ENCODE measurements around the gene MED13.
"Not testable (repeated sequence)": the region's sequence is repeated elsewhere in the genome, so short reads cannot be mapped to it uniquely, and the experiment has no call there.

MED13 gene

DNA sequence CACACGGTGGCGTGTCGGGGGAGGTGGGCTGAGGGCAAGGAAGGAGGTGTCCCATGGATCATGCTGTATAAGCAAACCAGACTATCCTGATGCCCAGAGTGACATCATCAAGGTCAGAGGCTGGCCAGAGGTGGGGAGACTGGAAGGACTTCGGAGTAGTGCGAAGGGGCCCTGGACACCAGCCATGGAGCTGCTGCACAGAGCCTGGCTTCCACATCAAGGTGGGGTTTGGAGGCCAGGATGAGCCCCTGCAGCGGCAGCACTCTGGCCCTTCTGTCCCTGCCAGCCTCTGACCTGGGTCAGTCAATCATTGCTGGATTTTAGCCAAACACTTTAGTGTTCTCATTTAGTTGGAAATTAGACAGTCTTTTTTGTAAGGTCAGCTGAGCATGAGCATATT lies 34.8 kb downstream of the MED13 start:
- Mint-ChIP-seq H3K36me3 (ENCODE audit: insufficient read depth) (peaks cover 91% of the 10 kb centered on the region), H3K27me3 (no peaks in the 10 kb centered on the region), H3K27ac (peak overlapping the region; percentile 38 to 79), H3K9me3 (no peaks in the 10 kb centered on the region), H3K4me3 (no peak overlapping the region), H3K4me1 (ENCODE audit: low read depth in 2 of 2) (peaks cover 14 to 38% of the 10 kb centered on the region in 2 donors)
- ATAC-seq (replicated peaks) (no peak), DNase-seq (no peak)

DNA sequence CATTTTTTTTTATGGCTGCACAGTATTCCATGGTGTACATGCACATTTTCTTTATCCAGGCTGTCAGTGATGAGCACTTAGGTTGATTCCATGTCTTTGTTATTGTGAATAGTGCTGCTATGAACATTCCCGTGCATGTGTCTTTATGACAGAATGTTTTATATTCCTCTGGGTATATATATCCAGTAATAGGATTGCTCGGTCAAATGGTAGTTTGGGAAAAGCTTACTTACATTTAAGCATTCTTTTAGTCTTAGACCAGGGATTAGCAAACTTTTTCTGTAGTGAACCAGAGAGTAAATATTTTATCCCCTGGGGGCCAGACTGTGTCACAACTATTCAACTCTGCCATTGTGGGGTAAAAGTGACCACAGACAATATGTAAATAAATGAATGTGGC lies 40.2 kb downstream of the MED13 start:
- ATAC-seq (replicated peaks) (no peak), DNase-seq (no peak)
- Mint-ChIP-seq H3K27me3 (no peaks in the 10 kb centered on the region), H3K36me3 (ENCODE audit: insufficient read depth) (peaks cover 93% of the 10 kb centered on the region), H3K9me3 (no peaks in the 10 kb centered on the region), H3K27ac (peak overlapping the region in 1 of 2 donors; percentile 58), H3K4me1 (ENCODE audit: low read depth in 2 of 2) (peaks cover 16 to 30% of the 10 kb centered on the region in 2 donors), H3K4me3 (no peak overlapping the region)

- no peaks in the 10 kb centered on the region for H3K9me3 Mint-ChIP-seq
- ATAC-seq (replicated peaks) (no peak), DNase-seq (no peak)
Measured at GRCh38 chr17:62017912-62018311, 47.2 kb downstream of the MED13 start.

DNA sequence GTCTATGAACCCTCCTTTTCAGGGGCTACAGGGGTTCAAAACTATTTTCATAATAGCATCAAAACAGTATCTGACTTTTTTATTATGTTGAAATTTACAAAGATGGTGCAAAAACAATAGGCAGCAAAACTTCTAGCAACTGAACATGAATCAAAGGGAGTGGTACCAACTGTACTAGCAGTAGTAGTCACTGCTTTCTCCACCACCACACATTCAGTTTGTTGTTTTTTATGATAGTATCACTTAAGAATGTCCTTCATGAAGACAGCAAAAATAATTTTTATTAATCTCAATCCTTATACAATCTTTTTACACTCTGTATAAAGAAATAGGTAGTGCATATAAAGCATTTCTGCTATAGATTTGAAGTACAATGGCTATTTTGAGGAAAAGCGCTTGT lies 47.6 kb downstream of the MED13 start:
- DNase-seq (no peak), ATAC-seq (replicated peaks) (no peak)
- no peak overlapping the region for H3K27ac Mint-ChIP-seq
- no peak overlapping the region for H3K4me3 Mint-ChIP-seq
- H3K9me3 Mint-ChIP-seq, result no peaks in the 10 kb centered on the region
- H3K4me1 Mint-ChIP-seq (ENCODE audit: low read depth in 2 of 2), result peaks cover 1 to 10% of the 10 kb centered on the region in 2 donors
- no peaks in the 10 kb centered on the region for H3K27me3 Mint-ChIP-seq
- H3K36me3 Mint-ChIP-seq (ENCODE audit: insufficient read depth), result peaks cover 56% of the 10 kb centered on the region

More at GRCh38 chr17:62017912-62018311, 47.2 kb downstream of the MED13 start:
- H3K4me3 Mint-ChIP-seq, result no peak overlapping the region
- H3K4me1 Mint-ChIP-seq (ENCODE audit: low read depth in 2 of 2), result peaks cover 1 to 10% of the 10 kb centered on the region in 2 donors
- no peaks in the 10 kb centered on the region for H3K27me3 Mint-ChIP-seq
- H3K27ac Mint-ChIP-seq, result no peak overlapping the region
- peaks cover 56% of the 10 kb centered on the region for H3K36me3 Mint-ChIP-seq (ENCODE audit: insufficient read depth)

- Mint-ChIP-seq H3K9me3 (no peaks in the 10 kb centered on the region), H3K4me3 (no peak overlapping the region), H3K36me3 (ENCODE audit: insufficient read depth) (peaks cover 61% of the 10 kb centered on the region), H3K4me1 (ENCODE audit: low read depth in 2 of 2) (peaks cover 1 to 10% of the 10 kb centered on the region in 2 donors), H3K27me3 (no peaks in the 10 kb centered on the region), H3K27ac (peak overlapping the region in 1 of 2 donors; percentile 45)
- ATAC-seq (replicated peaks) (no peak), DNase-seq (no peak)
Measured at GRCh38 chr17:62014526-62014925, 50.6 kb downstream of the MED13 start.

- ATAC-seq (replicated peaks) (no peak), DNase-seq (no peak)
- H3K27me3 Mint-ChIP-seq, result no peaks in the 10 kb centered on the region
- H3K36me3 Mint-ChIP-seq (ENCODE audit: insufficient read depth), result peaks cover 74% of the 10 kb centered on the region
- peaks cover 12 to 15% of the 10 kb centered on the region in 2 donors for H3K4me1 Mint-ChIP-seq (ENCODE audit: low read depth in 2 of 2)
- no peaks in the 10 kb centered on the region for H3K9me3 Mint-ChIP-seq
- H3K4me3 Mint-ChIP-seq, result no peak overlapping the region
- peak overlapping the region in 1 of 2 donors; percentile 65 for H3K27ac Mint-ChIP-seq
Measured at GRCh38 chr17:62009220-62009619, 55.9 kb downstream of the MED13 start.

GRCh38 chr17:62008294-62008693 lies 56.8 kb downstream of the MED13 start:
- Mint-ChIP-seq H3K4me1 (ENCODE audit: low read depth in 2 of 2) (peaks cover 8 to 15% of the 10 kb centered on the region in 2 donors), H3K27me3 (no peaks in the 10 kb centered on the region), H3K9me3 (no peaks in the 10 kb centered on the region), H3K4me3 (no peak overlapping the region), H3K36me3 (ENCODE audit: insufficient read depth) (peaks cover 71% of the 10 kb centered on the region), H3K27ac (peak overlapping the region; percentile 63 to 65)
- DNase-seq (no peak), ATAC-seq (replicated peaks) (no peak)

DNA sequence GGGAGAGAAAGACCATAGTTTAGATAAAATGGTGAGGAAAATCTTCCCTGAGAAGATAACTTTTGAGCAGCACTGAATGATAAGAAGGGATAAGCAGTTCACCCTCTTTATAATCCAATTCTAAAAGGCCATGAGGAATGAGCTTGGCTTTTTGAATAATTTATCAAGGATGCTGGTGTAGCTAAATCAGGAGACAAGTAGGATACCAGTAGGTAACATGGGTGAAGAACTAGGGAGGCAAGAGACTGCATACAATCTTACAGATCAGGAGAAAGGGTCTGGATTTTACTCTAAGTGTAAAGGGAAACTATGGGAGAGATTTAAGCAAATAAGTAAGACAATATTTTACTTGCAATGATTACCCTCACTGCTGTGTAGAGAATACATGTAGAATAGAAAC lies 60.7 kb downstream of the MED13 start:
- peak overlapping the region in 1 of 2 donors; percentile 2 for H3K27ac Mint-ChIP-seq
- DNase-seq, result no peak
- peaks cover 43% of the 10 kb centered on the region for H3K36me3 Mint-ChIP-seq (ENCODE audit: insufficient read depth)
- H3K4me1 Mint-ChIP-seq (ENCODE audit: low read depth in 2 of 2), result peaks cover 25 to 29% of the 10 kb centered on the region in 2 donors
- no peaks in the 10 kb centered on the region for H3K27me3 Mint-ChIP-seq
- ATAC-seq (replicated peaks), result no peak
- H3K9me3 Mint-ChIP-seq, result no peaks in the 10 kb centered on the region
- H3K4me3 Mint-ChIP-seq, result no peak overlapping the region

GRCh38 chr17:62003141-62003540 lies 61.9 kb downstream of the MED13 start:
- not testable (repeated sequence) for H3K27ac Mint-ChIP-seq; DNase-seq; H3K27me3 Mint-ChIP-seq; H3K9me3 Mint-ChIP-seq; H3K4me3 Mint-ChIP-seq; ATAC-seq (replicated peaks)
- H3K36me3 Mint-ChIP-seq (ENCODE audit: insufficient read depth), result peaks cover 39% of the 10 kb centered on the region
- H3K4me1 Mint-ChIP-seq (ENCODE audit: low read depth in 2 of 2), result peaks cover 29% of the 10 kb centered on the region in 2 donors

DNA sequence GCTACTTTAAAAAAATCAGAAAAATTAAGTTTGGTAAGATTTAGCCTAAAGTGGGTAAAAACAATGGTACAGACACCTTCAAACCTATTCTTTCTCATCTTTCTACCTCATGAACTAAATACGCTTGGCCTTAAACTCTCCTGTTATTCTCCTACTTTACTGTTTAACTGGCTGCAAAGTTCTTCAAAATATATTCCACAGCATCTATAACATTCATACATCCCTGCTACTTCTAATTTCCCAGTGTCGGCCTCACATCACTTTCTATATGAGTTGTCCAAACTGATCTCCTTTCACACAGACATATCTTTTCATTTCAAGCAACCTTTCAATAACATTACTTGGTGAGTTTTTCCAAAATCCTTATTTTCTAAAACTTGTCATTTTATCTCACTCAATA lies 64.0 kb downstream of the MED13 start:
- no peak overlapping the region for H3K4me3 Mint-ChIP-seq
- peaks cover 28 to 33% of the 10 kb centered on the region in 2 donors for H3K4me1 Mint-ChIP-seq (ENCODE audit: low read depth in 2 of 2)
- no peak for DNase-seq
- no peak for ATAC-seq (replicated peaks)
- no peak overlapping the region for H3K27ac Mint-ChIP-seq
- peaks cover 18% of the 10 kb centered on the region for H3K36me3 Mint-ChIP-seq (ENCODE audit: insufficient read depth)
- H3K9me3 Mint-ChIP-seq, result no peaks in the 10 kb centered on the region
- H3K27me3 Mint-ChIP-seq, result no peaks in the 10 kb centered on the region

GRCh38 chr17:62000186-62000585 lies 64.9 kb downstream of the MED13 start:
- peaks cover 23 to 34% of the 10 kb centered on the region in 2 donors for H3K4me1 Mint-ChIP-seq (ENCODE audit: low read depth in 2 of 2)
- H3K36me3 Mint-ChIP-seq (ENCODE audit: insufficient read depth), result peaks cover 18% of the 10 kb centered on the region
- H3K27ac Mint-ChIP-seq, result no peak overlapping the region
- no peak for ATAC-seq (replicated peaks)
- H3K4me3 Mint-ChIP-seq, result no peak overlapping the region
- no peaks in the 10 kb centered on the region for H3K9me3 Mint-ChIP-seq
- no peak for DNase-seq
- H3K27me3 Mint-ChIP-seq, result no peaks in the 10 kb centered on the region

- not testable (repeated sequence) for H3K9me3 Mint-ChIP-seq; H3K27me3 Mint-ChIP-seq; ATAC-seq (replicated peaks); DNase-seq
- H3K4me3 Mint-ChIP-seq, result peak overlapping the region in 1 of 2 donors; percentile 0
- peak overlapping the region; percentile 7 to 11 for H3K27ac Mint-ChIP-seq
- H3K4me1 Mint-ChIP-seq (ENCODE audit: low read depth in 2 of 2), result peaks cover 18 to 29% of the 10 kb centered on the region in 2 donors
- peaks cover 31% of the 10 kb centered on the region for H3K36me3 Mint-ChIP-seq (ENCODE audit: insufficient read depth)
Measured at GRCh38 chr17:61998534-61998933, 66.5 kb downstream of the MED13 start.

DNA sequence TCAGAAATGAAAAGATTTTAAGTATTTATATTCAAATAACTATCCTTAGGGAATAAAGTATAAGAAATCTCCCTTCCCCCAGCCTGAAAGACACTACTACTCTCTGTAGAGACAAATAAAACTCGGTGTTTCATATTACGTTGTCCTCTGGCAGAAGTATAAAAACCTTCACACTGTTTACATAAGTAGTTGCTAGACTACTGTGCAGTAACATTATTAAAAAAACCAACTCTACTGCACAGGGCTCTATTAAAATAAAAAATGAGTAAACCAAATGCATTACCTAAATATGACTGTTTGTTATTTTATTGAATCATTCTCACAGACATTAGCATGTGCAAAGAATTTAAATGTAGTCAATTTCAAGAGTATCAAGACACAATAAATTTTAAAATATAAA lies 67.4 kb downstream of the MED13 start:
- ATAC-seq (replicated peaks) (no peak), DNase-seq (no peak)
- peaks cover 39% of the 10 kb centered on the region for H3K36me3 Mint-ChIP-seq (ENCODE audit: insufficient read depth)
- peaks cover 16 to 29% of the 10 kb centered on the region in 2 donors for H3K4me1 Mint-ChIP-seq (ENCODE audit: low read depth in 2 of 2)
- H3K4me3 Mint-ChIP-seq, result no peak overlapping the region
- peak overlapping the region; percentile 7 to 11 for H3K27ac Mint-ChIP-seq
- H3K27me3 Mint-ChIP-seq, result no peaks in the 10 kb centered on the region
- no peaks in the 10 kb centered on the region for H3K9me3 Mint-ChIP-seq

- Mint-ChIP-seq H3K36me3 (ENCODE audit: insufficient read depth) (peaks cover 44% of the 10 kb centered on the region), H3K27me3 (no peaks in the 10 kb centered on the region), H3K9me3 (no peaks in the 10 kb centered on the region)
Measured at GRCh38 chr17:61996916-61997605, 68.0 kb downstream of the MED13 start.

More at GRCh38 chr17:61996916-61997605, 68.0 kb downstream of the MED13 start:
- Mint-ChIP-seq H3K4me3 (no peak overlapping the region), H3K4me1 (ENCODE audit: low read depth in 2 of 2) (peaks cover 16 to 29% of the 10 kb centered on the region in 2 donors), H3K27ac (no peak overlapping the region)
- ATAC-seq (replicated peaks), result no peak
- no peak for DNase-seq

Data from effector memory CD8-positive, alpha-beta T cell (primary cell).